ENCODE data around the gene HCAR3.

The HCAR3 gene

GRCh38 chr12:122665759-122666158 lies 50.9 kb downstream of the HCAR3 start:
- DNase-seq = no peak

GRCh38 chr12:122665349-122665748 lies 51.3 kb downstream of the HCAR3 start:
- DNase-seq = no peak

All from effector CD8-positive, alpha-beta T cell (primary cell).